Gastroesophageal sphincter (tissue), 3 donors: ENCODE data around the gene SAMD4A.

Experiments
- POLR2A ChIP-seq, 2 donors: fragments of 450-650 bp; IDR thresholded peaks; one replicate each; pipeline ENCODE4 v1.6.1; 2017; ENCODE audit warnings: antibody characterized with exemption in 2 of 2, mild to moderate bottlenecking in 2 of 2, moderate library complexity in 1 of 2
- TF ChIP-seq, protein P1 (sequence below), 4 experiments: fragments of 200-600 bp in 2 of 4; fragments of 450-650 bp in 2 of 4; sonication (generic) in 1 of 4; IDR thresholded peaks; one replicate each; pipeline ENCODE4 v1.5.1; 2017 to 2019; ENCODE audit warnings: antibody characterized with exemption in 4 of 4, mild to moderate bottlenecking in 2 of 4, moderate library complexity in 2 of 4

DNA sequence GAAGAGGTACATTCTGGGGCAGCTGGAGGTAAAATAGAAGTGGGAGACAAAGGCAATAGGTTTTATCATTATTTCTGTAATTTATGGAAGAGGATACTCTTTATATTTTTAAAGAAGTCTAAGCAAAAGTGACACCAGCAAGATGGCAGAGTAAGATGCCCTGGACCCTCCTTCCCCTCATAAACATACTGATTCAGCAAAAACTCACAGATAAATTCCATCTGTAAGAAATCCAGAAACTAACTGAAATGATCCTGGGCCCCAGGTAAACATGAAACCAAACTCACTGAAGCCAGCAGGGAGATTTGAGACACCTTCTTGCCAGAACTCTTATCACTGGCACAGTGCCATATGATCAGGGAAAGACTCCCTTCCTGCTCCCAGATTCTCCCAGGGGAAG is 255.8 kb downstream of the SAMD4A start:
- TF ChIP-seq, protein P1, sequence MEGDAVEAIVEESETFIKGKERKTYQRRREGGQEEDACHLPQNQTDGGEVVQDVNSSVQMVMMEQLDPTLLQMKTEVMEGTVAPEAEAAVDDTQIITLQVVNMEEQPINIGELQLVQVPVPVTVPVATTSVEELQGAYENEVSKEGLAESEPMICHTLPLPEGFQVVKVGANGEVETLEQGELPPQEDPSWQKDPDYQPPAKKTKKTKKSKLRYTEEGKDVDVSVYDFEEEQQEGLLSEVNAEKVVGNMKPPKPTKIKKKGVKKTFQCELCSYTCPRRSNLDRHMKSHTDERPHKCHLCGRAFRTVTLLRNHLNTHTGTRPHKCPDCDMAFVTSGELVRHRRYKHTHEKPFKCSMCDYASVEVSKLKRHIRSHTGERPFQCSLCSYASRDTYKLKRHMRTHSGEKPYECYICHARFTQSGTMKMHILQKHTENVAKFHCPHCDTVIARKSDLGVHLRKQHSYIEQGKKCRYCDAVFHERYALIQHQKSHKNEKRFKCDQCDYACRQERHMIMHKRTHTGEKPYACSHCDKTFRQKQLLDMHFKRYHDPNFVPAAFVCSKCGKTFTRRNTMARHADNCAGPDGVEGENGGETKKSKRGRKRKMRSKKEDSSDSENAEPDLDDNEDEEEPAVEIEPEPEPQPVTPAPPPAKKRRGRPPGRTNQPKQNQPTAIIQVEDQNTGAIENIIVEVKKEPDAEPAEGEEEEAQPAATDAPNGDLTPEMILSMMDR (IDR thresholded peaks at IDR 0.05): no peak
- TF ChIP-seq POLR2A (IDR thresholded peaks at IDR 0.05): no peak
